H9 (cell line): ENCODE measurements around the gene NKAPL. TPM values are rescaled to one million over a fixed set of nuclear protein-coding genes. Genes with fewer than 3 reads are reported as not detected.
A peak's percentile ranks its signal among the peaks of the same experiment; 100 is the strongest.

Experiments used
- DNase-seq: peaks from one replicate; pipeline ENCODE4 v3.0.0-alpha.2; 2017
- H2AFZ ChIP-seq: one replicate; pipeline ENCODE4 v1.6.1; 2013; ENCODE audit warnings: mild to moderate bottlenecking, low read length, control low read depth, moderate library complexity
- H2AK5ac ChIP-seq: 2 replicates; pipeline ENCODE4 v1.6.1; 2013; ENCODE audit warnings: low read length, control low read depth, mixed read lengths; ENCODE audit not compliant: insufficient read length
- H2BK120ac ChIP-seq: one replicate; pipeline ENCODE4 v1.6.1; 2013; ENCODE audit warnings: low read depth, mild to moderate bottlenecking, low read length, control low read depth, inconsistent platforms; ENCODE audit not compliant: poor library complexity, severe bottlenecking
- H2BK12ac ChIP-seq: 2 replicates; pipeline ENCODE4 v1.6.1; 2013; ENCODE audit warnings: low read length, control low read depth, mixed read lengths, low read depth; ENCODE audit not compliant: insufficient read length
- H2BK15ac ChIP-seq: 2 replicates; pipeline ENCODE4 v1.6.1; 2013; ENCODE audit warnings: low read depth, low read length, control low read depth
- H2BK20ac ChIP-seq: one replicate; pipeline ENCODE4 v1.6.1; 2013; ENCODE audit warnings: low read depth, mild to moderate bottlenecking, low read length, control low read depth, inconsistent platforms; ENCODE audit not compliant: poor library complexity, severe bottlenecking
- H2BK5ac ChIP-seq: 2 replicates; pipeline ENCODE4 v1.6.1; 2013; ENCODE audit warnings: low read length, control low read depth, mixed read lengths; ENCODE audit not compliant: insufficient read length
- H3K14ac ChIP-seq: 2 replicates; pipeline ENCODE4 v1.6.1; 2013; ENCODE audit warnings: low read length, control low read depth; ENCODE audit not compliant: insufficient read depth
- H3K18ac ChIP-seq: 2 replicates; pipeline ENCODE4 v1.6.1; 2013; ENCODE audit warnings: low read depth, mild to moderate bottlenecking, mixed read lengths, low read length, control low read depth; ENCODE audit not compliant: insufficient read length
- H3K23ac ChIP-seq: 2 replicates; pipeline ENCODE4 v1.6.1; 2013; ENCODE audit warnings: low read length, control low read depth, mixed read lengths, low read depth; ENCODE audit not compliant: insufficient read length
- H3K23me2 ChIP-seq: 2 replicates; pipeline ENCODE4 v1.6.1; 2013; ENCODE audit warnings: low read depth, mild to moderate bottlenecking, mixed read lengths, low read length, control low read depth; ENCODE audit not compliant: insufficient read length, poor library complexity, severe bottlenecking
- H3K27ac ChIP-seq: 2 replicates; pipeline ENCODE4 v1.5.1; 2013; ENCODE audit warnings: low read length, control low read depth, mixed read lengths, low read depth; ENCODE audit not compliant: insufficient read length
- H3K27me3 ChIP-seq: 2 replicates; pipeline ENCODE4 v1.6.1; 2013; ENCODE audit warnings: low read length, control low read depth, inconsistent platforms; ENCODE audit not compliant: insufficient read depth
- H3K4ac ChIP-seq: 2 replicates; pipeline ENCODE4 v1.6.1; 2013; ENCODE audit warnings: low read depth, mild to moderate bottlenecking, control low read depth, inconsistent platforms, low read length, moderate library complexity
- H3K4me1 ChIP-seq: 2 replicates; pipeline ENCODE4 v1.6.1; 2013; ENCODE audit warnings: low read length, control low read depth, inconsistent platforms; ENCODE audit not compliant: insufficient read depth
- H3K4me2 ChIP-seq: 2 replicates; pipeline ENCODE4 v1.6.1; 2013; ENCODE audit warnings: low read length, control low read depth, mixed read lengths; ENCODE audit not compliant: insufficient read length, insufficient read depth
- H3K56ac ChIP-seq: 2 replicates; pipeline ENCODE4 v1.6.1; 2013; ENCODE audit warnings: low read depth, mild to moderate bottlenecking, mixed read lengths, low read length, control low read depth; ENCODE audit not compliant: insufficient read length
- H3K79me1 ChIP-seq: 2 replicates; pipeline ENCODE4 v1.6.1; 2013; ENCODE audit warnings: low read depth, mild to moderate bottlenecking, moderate library complexity, low read length, control low read depth, inconsistent platforms; ENCODE audit not compliant: insufficient read depth, poor library complexity, severe bottlenecking
- H3K79me2 ChIP-seq: 2 replicates; pipeline ENCODE4 v1.6.1; 2013; ENCODE audit warnings: low read length, control low read depth, inconsistent platforms; ENCODE audit not compliant: insufficient read depth
- H3K9ac ChIP-seq: 2 replicates; pipeline ENCODE4 v1.6.1; 2013; ENCODE audit warnings: low read length, control low read depth, mixed read lengths; ENCODE audit not compliant: insufficient read length; ENCODE audit errors: extremely low read depth
- H3K9me3 ChIP-seq: one replicate; pipeline ENCODE4 v1.6.1; 2013; ENCODE audit warnings: low read depth, low read length, inconsistent platforms; ENCODE audit not compliant: control insufficient read depth
- H3T11ph ChIP-seq: one replicate; pipeline ENCODE4 v1.6.1; 2013; ENCODE audit warnings: mild to moderate bottlenecking, low read length, control low read depth, inconsistent platforms
- H4K20me1 ChIP-seq: one replicate; pipeline ENCODE4 v1.6.1; 2013; ENCODE audit not compliant: control insufficient read depth, insufficient read length, insufficient read depth
- H4K5ac ChIP-seq: 2 replicates; pipeline ENCODE4 v1.6.1; 2013; ENCODE audit warnings: low read depth, mild to moderate bottlenecking, mixed read lengths, low read length, control low read depth; ENCODE audit not compliant: insufficient read length
- H4K8ac ChIP-seq: replicated peaks from 2 replicates; pipeline ENCODE4 v1.6.1; 2013; ENCODE audit warnings: low read length, control low read depth, mixed read lengths, low read depth; ENCODE audit not compliant: insufficient read length
- H4K91ac ChIP-seq: 2 replicates; pipeline ENCODE4 v1.6.1; 2013; ENCODE audit warnings: low read depth, mild to moderate bottlenecking, moderate library complexity, mixed read lengths, low read length, control low read depth; ENCODE audit not compliant: insufficient read length
- H3K27ac Mint-ChIP-seq, 3 experiments: 2 replicates in 2 of 3; 3 replicates in 1 of 3; pipeline ENCODE4 v1.8.0; 2020 to 2021; ENCODE audit warnings: mixed read lengths in 3 of 3, mild to moderate bottlenecking in 1 of 3, moderate library complexity in 1 of 3
- H3K27me3 Mint-ChIP-seq: 2 replicates; pipeline ENCODE4 v1.8.0; 2021; ENCODE audit warnings: low read depth, mild to moderate bottlenecking, moderate library complexity, mixed read lengths
- H3K36me3 Mint-ChIP-seq, 3 experiments: 2 replicates in 2 of 3; 3 replicates in 1 of 3; pipeline ENCODE4 v1.8.0; 2020 to 2021; ENCODE audit warnings: low read depth in 3 of 3, mixed read lengths in 3 of 3; ENCODE audit not compliant: insufficient read depth in 1 of 3
- H3K4me1 Mint-ChIP-seq, 2 experiments: 2 replicates each; pipeline ENCODE4 v1.8.0; 2020; ENCODE audit warnings: mixed read lengths in 2 of 2
- H3K4me3 Mint-ChIP-seq, 2 experiments: 2 replicates in 1 of 2; 3 replicates in 1 of 2; pipeline ENCODE4 v1.8.0; 2020 to 2021; ENCODE audit warnings: mild to moderate bottlenecking in 2 of 2, mixed read lengths in 2 of 2, moderate library complexity in 1 of 2
- H3K9me3 Mint-ChIP-seq, 2 experiments: 2 replicates in 1 of 2; 3 replicates in 1 of 2; pipeline ENCODE4 v1.8.0; 2020; ENCODE audit warnings: mild to moderate bottlenecking in 2 of 2, mixed read lengths in 2 of 2, moderate library complexity in 1 of 2
- WGBS: extraction: QIAGEN DNeasy Blood & Tissue Kit; methylation state at CpG from one replicate; pipeline ENCODE4 v1.1.7; 2013; ENCODE audit warnings: missing lambda C conversion rate, low lambda C conversion rate, mixed read lengths; ENCODE audit not compliant: insufficient read length; ENCODE audit errors: extremely low coverage; 5-methylcytosine and 5-hydroxymethylcytosine counted together
- total RNA-seq: library from RNA; stranded (reverse); gene quantifications from 2 replicates; pipeline ENCODE4 v1.2.1, GENCODE V29; 2021
- TF ChIP-seq, protein P1 (sequence below): fragments of 200-600 bp; sonication (generic); conservative IDR thresholded peaks from 3 replicates; pipeline ENCODE4 v1.8.0; 2021; ENCODE audit warnings: antibody characterized with exemption, mild to moderate bottlenecking

The NKAPL gene
- total RNA-seq, 1 experiment from 2014 or later, result not detected

DNA sequence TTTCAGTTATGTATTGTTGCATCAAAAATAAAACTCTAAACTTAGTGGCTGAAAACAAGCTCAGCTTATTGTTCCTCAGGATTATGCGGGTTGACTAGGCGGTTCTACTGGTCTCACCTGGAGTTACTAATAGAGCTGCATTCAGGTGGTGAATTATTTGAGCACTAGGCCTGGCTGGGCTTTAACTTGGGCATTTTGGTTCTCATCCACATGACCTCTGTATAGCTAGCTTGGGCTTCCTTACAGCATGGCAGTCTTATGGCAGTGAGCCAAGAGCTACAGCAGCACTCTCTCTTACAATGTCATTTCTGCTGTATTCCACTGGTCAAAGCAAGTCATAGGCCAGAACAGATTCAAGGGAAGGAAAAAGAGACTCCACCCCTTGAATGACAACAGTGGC lies 23.8 kb downstream of the NKAPL start:
- Histone ChIP-seq H4K91ac (no peak overlapping the region), H3K23me2 (peaks cover 4% of the 10 kb centered on the region), H2BK5ac (no peak overlapping the region), H3K18ac (no peak overlapping the region), H4K20me1 (no peaks in the 10 kb centered on the region), H2AK5ac (no peak overlapping the region), H3K56ac (no peak overlapping the region), H3K4me2 (no peak overlapping the region), H2BK20ac (no peak overlapping the region), H2BK120ac (no peak overlapping the region), H2BK12ac (no peak overlapping the region), H3K27ac (no peak overlapping the region), H4K5ac (no peak overlapping the region), H2BK15ac (no peak overlapping the region), H3K79me1 (no peaks in the 10 kb centered on the region), H3K4ac (no peak overlapping the region), H3K4me1 (no peaks in the 10 kb centered on the region), H4K8ac (no peak overlapping the region), H3K14ac (no peak overlapping the region), H3K9me3 (no peaks in the 10 kb centered on the region), H3K23ac (no peak overlapping the region), H3K79me2 (no peaks in the 10 kb centered on the region; the same call in 1 of the 2 replicates), H2AFZ (no peak overlapping the region), H3K27me3 (no peaks in the 10 kb centered on the region), H3K9ac (no peak overlapping the region), H3T11ph (no peak overlapping the region)
- no peak for DNase-seq
- peaks cover 8 to 40% (median 39%) of the 10 kb centered on the region in 3 experiments; a peak in 6 of 7 replicates for H3K36me3 Mint-ChIP-seq
- WGBS, result no CpG with 5 or more reads among the region's 2 CpGs
- peaks cover 1% of the 10 kb centered on the region; the same call in 1 of the 2 replicates for H3K27me3 Mint-ChIP-seq
- TF ChIP-seq, protein P1, sequence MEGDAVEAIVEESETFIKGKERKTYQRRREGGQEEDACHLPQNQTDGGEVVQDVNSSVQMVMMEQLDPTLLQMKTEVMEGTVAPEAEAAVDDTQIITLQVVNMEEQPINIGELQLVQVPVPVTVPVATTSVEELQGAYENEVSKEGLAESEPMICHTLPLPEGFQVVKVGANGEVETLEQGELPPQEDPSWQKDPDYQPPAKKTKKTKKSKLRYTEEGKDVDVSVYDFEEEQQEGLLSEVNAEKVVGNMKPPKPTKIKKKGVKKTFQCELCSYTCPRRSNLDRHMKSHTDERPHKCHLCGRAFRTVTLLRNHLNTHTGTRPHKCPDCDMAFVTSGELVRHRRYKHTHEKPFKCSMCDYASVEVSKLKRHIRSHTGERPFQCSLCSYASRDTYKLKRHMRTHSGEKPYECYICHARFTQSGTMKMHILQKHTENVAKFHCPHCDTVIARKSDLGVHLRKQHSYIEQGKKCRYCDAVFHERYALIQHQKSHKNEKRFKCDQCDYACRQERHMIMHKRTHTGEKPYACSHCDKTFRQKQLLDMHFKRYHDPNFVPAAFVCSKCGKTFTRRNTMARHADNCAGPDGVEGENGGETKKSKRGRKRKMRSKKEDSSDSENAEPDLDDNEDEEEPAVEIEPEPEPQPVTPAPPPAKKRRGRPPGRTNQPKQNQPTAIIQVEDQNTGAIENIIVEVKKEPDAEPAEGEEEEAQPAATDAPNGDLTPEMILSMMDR, result no peak
- H3K4me1 Mint-ChIP-seq, result peaks cover 13% of the 10 kb centered on the region in 2 experiments
- no peaks in the 10 kb centered on the region for H3K9me3 Mint-ChIP-seq
- peak overlapping the region; percentile 95 to 97; a peak in 4 of 5 replicates for H3K4me3 Mint-ChIP-seq
- no peak overlapping the region for H3K27ac Mint-ChIP-seq
